Measurements from ENCODE around the gene INTU.

GRCh38 chr4:127610488-127610887, 22.3 kb upstream of the INTU start:
- TF ChIP-seq CTCF (IDR thresholded peaks at IDR 0.05; ENCODE audit: low read depth, low read length) (no peak), EZH2phosphoT487 (IDR thresholded peaks at IDR 0.05; ENCODE audit: low read depth) (no peak)

Measured in OCI-LY3 (cell line).